ENCODE results near the gene ERF. TPM values are rescaled to one million over a fixed set of nuclear protein-coding genes. Genes with fewer than 3 reads are reported as not detected.
A peak's percentile ranks its signal among the peaks of the same experiment; 100 is the strongest.

The ERF gene
- total and polyA plus RNA-seq, 10 of the 15 experiments (the other 5 are each of a cell fraction or from before 2014, with no cell fraction given) = 0.02 to 51.8 (median 14.4) TPM

DNA sequence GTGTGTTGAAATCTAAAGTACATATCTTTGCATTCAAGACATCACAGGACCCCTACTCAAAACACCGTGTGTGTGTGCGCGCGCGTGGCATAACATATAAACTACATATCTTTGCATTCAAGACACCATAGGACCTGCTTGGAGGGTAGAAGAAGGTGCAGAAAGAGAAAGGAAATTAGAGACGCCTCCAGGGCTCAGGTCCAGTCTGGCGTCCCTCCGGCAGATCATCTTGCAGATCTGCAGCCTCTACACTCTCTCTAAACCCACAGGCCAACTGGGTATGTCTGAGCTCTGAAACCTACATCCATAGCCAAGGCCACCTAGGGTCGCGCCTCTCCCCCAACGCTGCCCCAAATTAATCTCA is 48.2 kb upstream of the ERF start:
- no TSS peak for BruUV-seq (replicated peaks)
- POLR2A ChIA-PET = interaction anchor here (1.0 kb wide), 1 partner anchor 83 kb away, joined by 5 read pairs; the partner anchor contains the start of gene ZNF526
- H3K36me3 ChIP-seq (ENCODE audit: control insufficient read depth in 2 of 2, insufficient read depth in 2 of 2, low read length in 1 of 2) = no peaks in the 10 kb centered on the region
- no peaks in the 10 kb centered on the region for H4K20me1 ChIP-seq (ENCODE audit: control insufficient read depth, insufficient read depth)
- RAD21 ChIA-PET (ENCODE audit: unreplicated experiment) = interaction anchor here (1.0 to 1.2 kb wide), 2 partner anchors 170 to 174 kb away, joined by 3 read pairs; no protein-coding TSS in a partner anchor
- ATAC-seq (no peak), DNase-seq (ENCODE audit: low read depth, low spot score) (no peak), FAIRE-seq (no peak)
- CTCF ChIA-PET = interaction anchor here (0.7 to 1.4 kb wide), 3 partner anchors 18 to 170 kb away, joined by 3 to 6 read pairs (median 3); partner anchors contain the start of gene POU2F2
- 91% methylated on average over 11 of the region's 11 CpGs for WGBS (ENCODE audit: insufficient coverage, insufficient replicate concordance, low lambda C conversion rate, missing lambda C conversion rate)
- no peaks in the 10 kb centered on the region for H3K9me3 ChIP-seq (replicated peaks; ENCODE audit: control insufficient read depth, insufficient read depth, low read length)
- H3K9ac ChIP-seq (ENCODE audit: control insufficient read depth, insufficient read depth, low read length) = peak overlapping the region; percentile 75; the same call in 1 of the 2 replicates
- H2AFZ ChIP-seq (ENCODE audit: control insufficient read depth, low read depth, low read length) = peak overlapping the region; percentile 94
- peak overlapping the region; percentile 68 for H3K4me2 ChIP-seq (ENCODE audit: control insufficient read depth, insufficient read depth)
- SMC1A ChIA-PET (ENCODE audit: uncharacterized antibody, unreplicated experiment) = interaction anchor here (1.0 kb wide), 1 partner anchor 24 kb away, joined by 3 read pairs; no protein-coding TSS in a partner anchor
- in situ Hi-C loops (cut with MboI) (no loop called here), intact Hi-C loops (cut with micrococcal nuclease; ENCODE audit: unreplicated experiment) (no loop called here)
- H3K4me1 ChIP-seq (ENCODE audit: control insufficient read depth, insufficient read depth, low read length) = peaks cover 7% of the 10 kb centered on the region
- no peaks in the 10 kb centered on the region for H3K27me3 ChIP-seq (replicated peaks in 1 of 2; ENCODE audit: control insufficient read depth in 2 of 2, insufficient read depth in 2 of 2, low read length in 1 of 2)
- TF ChIP-seq NBN (IDR thresholded peaks at IDR 0.05) (no peak), STAT1 (conservative IDR thresholded peaks at IDR 0.05) (0 out of 2 replicates have a peak, but pooled peaks have one; percentile 41)
- TF ChIP-seq, protein P1, sequence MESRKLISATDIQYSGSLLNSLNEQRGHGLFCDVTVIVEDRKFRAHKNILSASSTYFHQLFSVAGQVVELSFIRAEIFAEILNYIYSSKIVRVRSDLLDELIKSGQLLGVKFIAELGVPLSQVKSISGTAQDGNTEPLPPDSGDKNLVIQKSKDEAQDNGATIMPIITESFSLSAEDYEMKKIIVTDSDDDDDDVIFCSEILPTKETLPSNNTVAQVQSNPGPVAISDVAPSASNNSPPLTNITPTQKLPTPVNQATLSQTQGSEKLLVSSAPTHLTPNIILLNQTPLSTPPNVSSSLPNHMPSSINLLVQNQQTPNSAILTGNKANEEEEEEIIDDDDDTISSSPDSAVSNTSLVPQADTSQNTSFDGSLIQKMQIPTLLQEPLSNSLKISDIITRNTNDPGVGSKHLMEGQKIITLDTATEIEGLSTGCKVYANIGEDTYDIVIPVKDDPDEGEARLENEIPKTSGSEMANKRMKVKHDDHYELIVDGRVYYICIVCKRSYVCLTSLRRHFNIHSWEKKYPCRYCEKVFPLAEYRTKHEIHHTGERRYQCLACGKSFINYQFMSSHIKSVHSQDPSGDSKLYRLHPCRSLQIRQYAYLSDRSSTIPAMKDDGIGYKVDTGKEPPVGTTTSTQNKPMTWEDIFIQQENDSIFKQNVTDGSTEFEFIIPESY (IDR thresholded peaks at IDR 0.05) = peak; percentile 36; the same call in 1 of the 2 replicates
- TF ChIP-seq, protein P2, sequence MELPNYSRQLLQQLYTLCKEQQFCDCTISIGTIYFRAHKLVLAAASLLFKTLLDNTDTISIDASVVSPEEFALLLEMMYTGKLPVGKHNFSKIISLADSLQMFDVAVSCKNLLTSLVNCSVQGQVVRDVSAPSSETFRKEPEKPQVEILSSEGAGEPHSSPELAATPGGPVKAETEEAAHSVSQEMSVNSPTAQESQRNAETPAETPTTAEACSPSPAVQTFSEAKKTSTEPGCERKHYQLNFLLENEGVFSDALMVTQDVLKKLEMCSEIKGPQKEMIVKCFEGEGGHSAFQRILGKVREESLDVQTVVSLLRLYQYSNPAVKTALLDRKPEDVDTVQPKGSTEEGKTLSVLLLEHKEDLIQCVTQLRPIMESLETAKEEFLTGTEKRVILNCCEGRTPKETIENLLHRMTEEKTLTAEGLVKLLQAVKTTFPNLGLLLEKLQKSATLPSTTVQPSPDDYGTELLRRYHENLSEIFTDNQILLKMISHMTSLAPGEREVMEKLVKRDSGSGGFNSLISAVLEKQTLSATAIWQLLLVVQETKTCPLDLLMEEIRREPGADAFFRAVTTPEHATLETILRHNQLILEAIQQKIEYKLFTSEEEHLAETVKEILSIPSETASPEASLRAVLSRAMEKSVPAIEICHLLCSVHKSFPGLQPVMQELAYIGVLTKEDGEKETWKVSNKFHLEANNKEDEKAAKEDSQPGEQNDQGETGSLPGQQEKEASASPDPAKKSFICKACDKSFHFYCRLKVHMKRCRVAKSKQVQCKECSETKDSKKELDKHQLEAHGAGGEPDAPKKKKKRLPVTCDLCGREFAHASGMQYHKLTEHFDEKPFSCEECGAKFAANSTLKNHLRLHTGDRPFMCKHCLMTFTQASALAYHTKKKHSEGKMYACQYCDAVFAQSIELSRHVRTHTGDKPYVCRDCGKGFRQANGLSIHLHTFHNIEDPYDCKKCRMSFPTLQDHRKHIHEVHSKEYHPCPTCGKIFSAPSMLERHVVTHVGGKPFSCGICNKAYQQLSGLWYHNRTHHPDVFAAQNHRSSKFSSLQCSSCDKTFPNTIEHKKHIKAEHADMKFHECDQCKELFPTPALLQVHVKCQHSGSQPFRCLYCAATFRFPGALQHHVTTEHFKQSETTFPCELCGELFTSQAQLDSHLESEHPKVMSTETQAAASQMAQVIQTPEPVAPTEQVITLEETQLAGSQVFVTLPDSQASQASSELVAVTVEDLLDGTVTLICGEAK (IDR thresholded peaks at IDR 0.05; ENCODE audit: borderline replicate concordance) = 0 out of 2 replicates have a peak, but pooled peaks have one; percentile 0
- H3K79me2 ChIP-seq (ENCODE audit: control insufficient read depth, insufficient read depth, low read length) = no peaks in the 10 kb centered on the region; the same call in 1 of the 2 replicates
- H3K27ac ChIP-seq (ENCODE audit: control insufficient read depth, insufficient read depth) = peak overlapping the region; percentile 50; the same call in 1 of the 2 replicates
- no peak overlapping the region; the same call in 1 of the 2 replicates for H3K4me3 ChIP-seq
